ENCODE measurements around the gene PSD. TPM values are rescaled to one million over a fixed set of nuclear protein-coding genes. Genes with fewer than 3 reads are reported as not detected.

PSD gene
- total RNA-seq, 1 experiment from 2014 or later = 2.4 TPM

DNA sequence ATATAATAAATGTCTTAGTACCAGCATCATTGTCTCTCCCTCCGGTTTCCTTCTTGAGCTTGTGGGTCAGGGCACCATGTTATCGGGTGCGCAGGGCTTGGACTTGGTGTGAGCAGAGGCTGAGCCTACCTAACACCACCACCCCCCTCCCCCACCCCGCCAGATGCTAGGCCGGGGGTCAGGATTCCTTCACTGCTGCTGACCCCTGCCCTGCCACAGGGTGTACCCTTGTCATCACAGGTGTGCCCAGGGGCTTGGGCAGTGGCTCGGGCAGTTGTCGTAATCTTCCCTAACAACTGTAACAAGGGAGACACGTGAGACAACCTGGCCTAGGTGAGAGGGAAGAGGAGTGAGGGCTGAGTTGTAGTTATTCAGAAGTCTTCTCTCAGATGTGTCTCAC, 35.7 kb downstream of the PSD start:
- Histone ChIP-seq H3K9me3 (ENCODE audit: control insufficient read depth, insufficient read depth, low read depth, low read length) (no peaks in the 10 kb centered on the region), H3K36me3 (ENCODE audit: control insufficient read depth, insufficient read depth, low read length) (peaks cover 7% of the 10 kb centered on the region; the same call in 1 of the 2 replicates), H3K27me3 (ENCODE audit: control insufficient read depth, insufficient read depth, low read length) (no peaks in the 10 kb centered on the region), H3K4me3 (ENCODE audit: low read depth in 2 of 2, low read length in 2 of 2) (no peak overlapping the region), H3K27ac (ENCODE audit: low read length) (no peak overlapping the region), H3K4me1 (ENCODE audit: control insufficient read depth, insufficient read depth, low read length) (no peaks in the 10 kb centered on the region)
- intact Hi-C loops (cut with micrococcal nuclease; ENCODE audit: unreplicated experiment) (no loop called here), in situ Hi-C loops (cut with HindIII; ENCODE audit: low pct_unique_long_range_greater_than_20kb, low sequenced_read_pairs) (no loop called here)
- POLR2A ChIA-PET = no interaction called here
- CTCF ChIA-PET = no interaction called here
- DNase-seq (ENCODE audit: low read depth, low spot score) = no peak
- TF ChIP-seq, protein P1, sequence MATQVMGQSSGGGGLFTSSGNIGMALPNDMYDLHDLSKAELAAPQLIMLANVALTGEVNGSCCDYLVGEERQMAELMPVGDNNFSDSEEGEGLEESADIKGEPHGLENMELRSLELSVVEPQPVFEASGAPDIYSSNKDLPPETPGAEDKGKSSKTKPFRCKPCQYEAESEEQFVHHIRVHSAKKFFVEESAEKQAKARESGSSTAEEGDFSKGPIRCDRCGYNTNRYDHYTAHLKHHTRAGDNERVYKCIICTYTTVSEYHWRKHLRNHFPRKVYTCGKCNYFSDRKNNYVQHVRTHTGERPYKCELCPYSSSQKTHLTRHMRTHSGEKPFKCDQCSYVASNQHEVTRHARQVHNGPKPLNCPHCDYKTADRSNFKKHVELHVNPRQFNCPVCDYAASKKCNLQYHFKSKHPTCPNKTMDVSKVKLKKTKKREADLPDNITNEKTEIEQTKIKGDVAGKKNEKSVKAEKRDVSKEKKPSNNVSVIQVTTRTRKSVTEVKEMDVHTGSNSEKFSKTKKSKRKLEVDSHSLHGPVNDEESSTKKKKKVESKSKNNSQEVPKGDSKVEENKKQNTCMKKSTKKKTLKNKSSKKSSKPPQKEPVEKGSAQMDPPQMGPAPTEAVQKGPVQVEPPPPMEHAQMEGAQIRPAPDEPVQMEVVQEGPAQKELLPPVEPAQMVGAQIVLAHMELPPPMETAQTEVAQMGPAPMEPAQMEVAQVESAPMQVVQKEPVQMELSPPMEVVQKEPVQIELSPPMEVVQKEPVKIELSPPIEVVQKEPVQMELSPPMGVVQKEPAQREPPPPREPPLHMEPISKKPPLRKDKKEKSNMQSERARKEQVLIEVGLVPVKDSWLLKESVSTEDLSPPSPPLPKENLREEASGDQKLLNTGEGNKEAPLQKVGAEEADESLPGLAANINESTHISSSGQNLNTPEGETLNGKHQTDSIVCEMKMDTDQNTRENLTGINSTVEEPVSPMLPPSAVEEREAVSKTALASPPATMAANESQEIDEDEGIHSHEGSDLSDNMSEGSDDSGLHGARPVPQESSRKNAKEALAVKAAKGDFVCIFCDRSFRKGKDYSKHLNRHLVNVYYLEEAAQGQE (IDR thresholded peaks at IDR 0.05; ENCODE audit: insufficient read depth in 1 of 2, low read depth in 2 of 2, low read length in 1 of 2) = no peak
- TF ChIP-seq SIN3A (IDR thresholded peaks at IDR 0.05; ENCODE audit: borderline replicate concordance, insufficient read depth, low read depth, low read length) (no peak), POLR2AphosphoS5 (IDR thresholded peaks at IDR 0.05; ENCODE audit: low read depth, low read length) (no peak), TCF7L2 (IDR thresholded peaks at IDR 0.05; ENCODE audit: low read depth, low read length) (no peak)
- TF ChIP-seq, protein P2, sequence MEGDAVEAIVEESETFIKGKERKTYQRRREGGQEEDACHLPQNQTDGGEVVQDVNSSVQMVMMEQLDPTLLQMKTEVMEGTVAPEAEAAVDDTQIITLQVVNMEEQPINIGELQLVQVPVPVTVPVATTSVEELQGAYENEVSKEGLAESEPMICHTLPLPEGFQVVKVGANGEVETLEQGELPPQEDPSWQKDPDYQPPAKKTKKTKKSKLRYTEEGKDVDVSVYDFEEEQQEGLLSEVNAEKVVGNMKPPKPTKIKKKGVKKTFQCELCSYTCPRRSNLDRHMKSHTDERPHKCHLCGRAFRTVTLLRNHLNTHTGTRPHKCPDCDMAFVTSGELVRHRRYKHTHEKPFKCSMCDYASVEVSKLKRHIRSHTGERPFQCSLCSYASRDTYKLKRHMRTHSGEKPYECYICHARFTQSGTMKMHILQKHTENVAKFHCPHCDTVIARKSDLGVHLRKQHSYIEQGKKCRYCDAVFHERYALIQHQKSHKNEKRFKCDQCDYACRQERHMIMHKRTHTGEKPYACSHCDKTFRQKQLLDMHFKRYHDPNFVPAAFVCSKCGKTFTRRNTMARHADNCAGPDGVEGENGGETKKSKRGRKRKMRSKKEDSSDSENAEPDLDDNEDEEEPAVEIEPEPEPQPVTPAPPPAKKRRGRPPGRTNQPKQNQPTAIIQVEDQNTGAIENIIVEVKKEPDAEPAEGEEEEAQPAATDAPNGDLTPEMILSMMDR (IDR thresholded peaks at IDR 0.05) = no peak
- ATAC-seq = no peak
- no TSS peak for BruUV-seq (replicated peaks)

DNA sequence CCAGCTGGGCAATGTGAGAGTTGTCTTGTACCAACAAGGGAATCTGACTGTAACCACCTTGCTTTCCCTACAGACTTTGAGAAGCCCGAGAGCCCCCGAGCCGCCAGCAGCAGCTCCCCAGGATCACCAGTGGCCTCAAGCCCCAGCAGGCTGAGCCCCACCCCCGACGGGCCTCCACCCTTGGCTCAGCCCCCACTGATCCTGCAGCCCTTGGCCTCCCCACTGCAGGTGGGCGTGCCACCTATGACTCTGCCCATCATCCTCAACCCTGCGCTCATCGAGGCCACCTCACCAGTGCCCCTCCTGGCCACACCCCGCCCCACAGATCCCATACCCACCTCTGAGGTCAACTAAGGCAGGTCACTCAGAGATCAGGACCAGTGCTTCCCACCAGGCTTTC, 36.6 kb downstream of the PSD start:
- DNase-seq (ENCODE audit: low read depth, low spot score) = no peak
- no peak for ATAC-seq
- no peaks in the 10 kb centered on the region for H3K27me3 ChIP-seq (ENCODE audit: control insufficient read depth, insufficient read depth, low read length)
- no peaks in the 10 kb centered on the region for H3K9me3 ChIP-seq (ENCODE audit: control insufficient read depth, insufficient read depth, low read depth, low read length)
- in situ Hi-C loops (cut with HindIII; ENCODE audit: low pct_unique_long_range_greater_than_20kb, low sequenced_read_pairs) (no loop called here), intact Hi-C loops (cut with micrococcal nuclease; ENCODE audit: unreplicated experiment) (no loop called here)
- TF ChIP-seq, protein P2 (IDR thresholded peaks at IDR 0.05) = no peak
- TF ChIP-seq TCF7L2 (IDR thresholded peaks at IDR 0.05; ENCODE audit: low read depth, low read length) (no peak), POLR2AphosphoS5 (IDR thresholded peaks at IDR 0.05; ENCODE audit: low read depth, low read length) (no peak), SIN3A (IDR thresholded peaks at IDR 0.05; ENCODE audit: borderline replicate concordance, insufficient read depth, low read depth, low read length) (no peak)
- TF ChIP-seq, protein P1 (IDR thresholded peaks at IDR 0.05; ENCODE audit: insufficient read depth in 1 of 2, low read depth in 2 of 2, low read length in 1 of 2) = no peak
- H3K36me3 ChIP-seq (ENCODE audit: control insufficient read depth, insufficient read depth, low read length) = peaks cover 7% of the 10 kb centered on the region; the same call in 1 of the 2 replicates
- BruUV-seq (replicated peaks) = no TSS peak
- no peak overlapping the region for H3K27ac ChIP-seq (ENCODE audit: low read length)
- POLR2A ChIA-PET = interaction anchor here (0.6 kb wide), 2 partner anchors 28 to 55 kb away, joined by 12 to 18 read pairs; no protein-coding TSS in a partner anchor
- CTCF ChIA-PET = interaction anchor here (1.1 kb wide), 1 partner anchor 17 kb away, joined by 10 read pairs; no protein-coding TSS in a partner anchor
- no peaks in the 10 kb centered on the region for H3K4me1 ChIP-seq (ENCODE audit: control insufficient read depth, insufficient read depth, low read length)
- H3K4me3 ChIP-seq (ENCODE audit: low read depth in 2 of 2, low read length in 2 of 2) = no peak overlapping the region

Data from Panc1 (cell line).